HS-5 (cell line): ENCODE measurements around the gene ACOT7.

Experiments used
- DNase-seq: peaks from one replicate; pipeline ENCODE4 v3.0.0-alpha.2; 2012; ENCODE audit warnings: low read depth

ACOT7 gene

DNA sequence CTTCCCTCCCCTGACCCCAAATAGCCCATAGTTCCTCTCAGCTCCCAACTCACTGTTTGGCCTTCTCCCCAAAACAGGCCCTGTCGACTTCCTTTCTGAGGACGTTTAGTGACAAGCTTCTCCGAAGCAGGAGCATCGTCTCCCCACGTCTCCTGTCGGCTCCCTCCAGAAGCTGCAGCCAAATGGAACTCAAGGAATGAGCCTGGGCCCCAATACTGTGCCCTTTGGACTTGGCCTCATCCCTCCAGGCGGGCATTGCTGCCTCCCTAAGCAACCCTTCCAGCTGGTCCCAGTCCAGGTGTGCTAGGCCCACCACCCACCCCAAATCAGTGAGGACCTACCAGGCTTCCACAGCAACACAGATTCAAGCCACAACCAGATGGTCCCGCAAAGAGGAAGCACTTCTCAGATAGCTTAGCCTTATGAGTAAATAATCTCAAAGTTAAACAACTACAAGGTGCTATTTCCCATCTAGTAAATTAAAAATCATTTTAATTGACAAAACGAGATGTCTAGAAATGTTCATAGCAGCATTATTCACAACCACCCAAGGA lies 33.0 kb downstream of the ACOT7 start:
- DNase-seq, result no peak

DNA sequence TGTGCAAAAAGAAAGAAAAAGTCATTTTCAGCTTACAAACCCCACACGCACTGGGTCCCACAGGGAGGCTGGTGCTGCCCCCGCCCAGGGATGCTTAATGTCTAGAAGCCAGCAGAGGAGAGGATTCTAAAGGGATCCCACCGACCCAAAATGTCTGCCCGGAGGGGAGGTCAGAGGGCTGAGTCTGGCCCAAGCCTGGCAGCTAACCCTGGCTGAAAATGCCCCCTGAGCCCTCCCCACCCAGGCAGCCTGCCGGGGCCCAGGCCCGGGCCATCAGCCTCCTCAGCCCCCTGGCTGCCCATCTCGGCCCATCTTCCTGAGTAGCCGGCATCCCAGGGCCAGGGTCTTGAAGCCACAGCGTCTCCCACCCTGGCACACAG lies 33.5 kb downstream of the ACOT7 start:
- DNase-seq, result no peak

DNA sequence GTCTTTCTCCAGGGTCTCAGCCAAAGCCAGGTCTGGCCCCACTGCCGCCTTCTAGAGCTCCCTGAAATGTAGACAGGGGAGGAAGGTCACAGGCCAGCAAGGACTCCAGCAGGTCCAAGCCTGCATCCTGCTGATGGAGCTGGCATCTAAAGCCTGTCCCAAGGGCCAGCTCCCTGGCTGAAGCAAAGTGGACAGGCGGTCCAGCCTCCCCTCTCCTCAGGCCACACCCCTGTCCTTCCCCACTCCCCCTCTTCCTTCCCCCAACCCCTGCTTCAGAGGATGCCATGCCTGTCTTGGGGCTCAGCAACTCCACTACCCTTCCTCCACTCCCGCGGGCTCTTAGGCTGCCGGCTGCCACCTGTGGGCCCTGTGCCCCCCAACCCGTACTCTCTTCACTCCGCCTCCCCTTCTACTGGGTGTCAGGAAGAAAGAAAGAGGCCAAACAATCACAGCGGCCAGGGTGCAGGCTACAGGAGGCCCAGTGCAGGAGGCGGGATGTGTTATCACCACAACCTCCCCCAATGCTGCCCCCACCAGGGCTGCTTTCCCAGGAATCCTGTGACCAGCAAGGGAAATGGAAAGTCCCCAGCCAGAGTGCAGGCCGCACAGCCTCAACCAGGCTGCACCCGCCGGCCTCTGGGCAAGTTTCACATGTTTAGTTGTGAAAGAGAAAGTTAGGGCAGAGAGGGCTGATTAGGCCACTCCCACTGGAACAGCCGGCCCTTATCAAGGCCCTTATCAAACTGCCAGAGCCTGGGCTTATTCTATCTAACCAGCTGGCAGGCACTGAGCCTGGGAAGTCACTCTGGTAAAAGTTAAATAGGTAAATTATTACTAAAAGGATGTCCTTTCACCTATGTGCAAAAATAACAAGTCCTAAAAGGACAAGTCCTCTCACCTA lies 34.1 kb downstream of the ACOT7 start:
- DNase-seq, result no peak

DNA sequence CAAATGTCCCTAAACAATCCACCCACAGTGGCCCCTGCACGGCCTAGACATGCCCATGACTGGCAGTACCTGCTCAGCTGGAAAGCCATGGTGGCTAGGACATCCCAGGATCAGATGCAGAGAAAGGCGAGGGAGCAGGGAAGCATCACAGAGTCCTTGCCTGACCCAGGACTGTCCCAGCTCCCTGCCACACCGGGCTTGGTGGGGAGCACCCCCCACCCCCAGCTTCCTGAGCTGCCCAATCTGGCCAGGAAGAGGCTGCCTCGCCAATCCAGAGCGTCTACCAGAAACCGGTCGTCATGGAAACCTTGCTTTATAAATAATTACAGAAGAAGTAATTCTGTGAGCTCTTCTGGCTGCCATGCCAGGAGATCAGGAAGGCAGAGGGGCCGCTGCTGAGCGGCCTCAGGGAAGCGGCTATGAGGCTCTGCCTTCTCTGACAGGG lies 34.8 kb downstream of the ACOT7 start:
- DNase-seq, result no peak

DNA sequence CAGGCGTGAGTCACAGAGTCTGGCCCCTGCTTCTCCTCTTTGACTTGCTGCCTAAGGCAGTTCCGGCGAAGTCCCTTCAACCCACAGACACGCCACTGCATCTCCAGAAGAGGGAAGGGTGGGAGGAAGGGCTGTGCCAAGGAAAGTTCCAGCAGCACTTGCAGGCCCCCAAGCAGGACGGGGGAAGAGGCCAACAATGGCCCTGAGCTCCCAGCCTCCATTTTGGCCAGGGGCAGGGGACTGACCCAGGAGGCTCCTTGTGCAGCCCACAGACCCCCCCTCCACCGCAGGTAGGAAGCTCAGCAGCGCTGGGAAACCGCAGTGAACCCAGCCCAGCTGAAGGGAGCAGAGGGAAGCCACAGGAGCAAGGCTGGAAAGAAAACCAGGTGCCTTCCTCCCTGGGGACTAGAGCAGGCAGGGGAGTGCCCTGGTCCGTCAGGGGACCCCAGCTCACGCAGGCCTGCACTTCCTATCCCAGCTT lies 35.4 kb downstream of the ACOT7 start:
- no peak for DNase-seq

GRCh38 chr1:6357243-6357936 lies 36.2 kb downstream of the ACOT7 start:
- no peak for DNase-seq

GRCh38 chr1:6355621-6356020 lies 37.9 kb downstream of the ACOT7 start:
- DNase-seq, result no peak

- no peak for DNase-seq
Observed at GRCh38 chr1:6354659-6355317, 38.8 kb downstream of the ACOT7 start.

GRCh38 chr1:6353955-6354658 lies 39.5 kb downstream of the ACOT7 start:
- no peak for DNase-seq

DNA sequence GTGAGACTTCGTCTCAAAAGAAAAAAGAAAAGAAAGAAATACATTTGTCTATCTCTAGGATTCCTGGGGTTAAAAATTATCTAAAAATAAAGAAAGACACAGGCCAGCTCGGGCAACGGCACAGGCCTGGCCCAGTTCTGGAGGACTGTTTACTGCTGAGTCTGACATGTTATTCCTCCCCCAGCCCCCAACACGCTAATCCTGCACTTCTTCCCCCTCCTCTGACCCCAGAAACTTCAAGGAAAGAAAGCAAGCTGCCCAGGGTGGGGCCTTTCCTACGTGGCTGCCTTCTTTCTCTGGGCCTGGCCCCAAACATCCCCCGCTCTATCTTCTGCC lies 40.0 kb downstream of the ACOT7 start:
- DNase-seq, result no peak

DNA sequence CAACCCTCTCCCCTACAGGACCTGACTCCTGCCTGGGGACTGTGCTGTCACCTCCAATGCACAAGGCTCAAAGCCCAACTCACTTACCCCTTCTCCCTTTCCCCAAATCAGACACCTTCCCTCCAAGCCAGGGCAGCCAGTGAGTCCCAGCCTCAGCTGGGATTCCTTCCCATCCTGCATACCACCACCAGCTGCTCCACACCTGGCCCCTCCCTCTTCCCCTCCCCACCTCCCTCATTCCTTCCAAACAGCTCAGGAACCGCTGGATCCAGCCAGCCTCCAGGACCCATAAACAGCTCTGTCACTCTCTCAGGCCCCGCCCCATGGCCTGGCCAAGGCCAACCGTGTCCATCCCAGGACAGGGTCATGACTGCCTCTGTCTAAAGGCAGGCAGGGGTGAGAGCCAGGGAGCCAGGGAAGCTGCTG lies 41.4 kb downstream of the ACOT7 start:
- DNase-seq, result no peak

DNA sequence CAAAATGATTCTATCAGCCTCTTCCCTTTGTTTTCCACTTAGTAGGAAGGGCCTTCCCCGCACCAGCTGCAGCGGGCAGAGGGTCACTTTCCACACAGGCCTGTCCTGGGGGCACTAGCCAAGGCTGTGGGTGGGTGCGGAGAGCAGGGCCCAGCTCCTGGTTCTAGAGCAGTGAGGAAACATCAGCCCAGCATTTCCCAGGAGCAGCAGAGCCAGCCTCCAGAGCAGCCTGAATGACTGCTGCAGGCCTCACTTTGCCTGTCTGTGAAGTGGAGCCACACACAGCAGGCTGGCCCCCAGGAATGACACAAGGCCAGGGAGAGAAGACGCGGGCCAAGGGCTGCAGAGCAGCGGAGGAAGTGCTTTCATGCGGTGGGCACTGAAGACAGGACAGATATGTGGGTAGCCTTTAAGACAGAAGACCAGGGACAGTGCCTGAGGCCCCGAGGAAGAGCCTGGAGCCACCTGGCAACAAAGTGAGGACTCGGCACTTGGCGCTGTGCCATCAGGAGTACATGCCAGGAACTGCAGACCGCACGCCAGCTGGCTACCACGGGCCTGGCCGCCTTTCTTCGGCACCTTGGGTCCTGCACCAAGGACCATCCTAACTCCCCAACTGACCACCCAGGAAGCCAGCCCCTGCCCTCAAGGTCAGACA lies 42.0 kb downstream of the ACOT7 start:
- no peak for DNase-seq

GRCh38 chr1:6350416-6351088 lies 43.0 kb downstream of the ACOT7 start:
- no peak for DNase-seq

DNA sequence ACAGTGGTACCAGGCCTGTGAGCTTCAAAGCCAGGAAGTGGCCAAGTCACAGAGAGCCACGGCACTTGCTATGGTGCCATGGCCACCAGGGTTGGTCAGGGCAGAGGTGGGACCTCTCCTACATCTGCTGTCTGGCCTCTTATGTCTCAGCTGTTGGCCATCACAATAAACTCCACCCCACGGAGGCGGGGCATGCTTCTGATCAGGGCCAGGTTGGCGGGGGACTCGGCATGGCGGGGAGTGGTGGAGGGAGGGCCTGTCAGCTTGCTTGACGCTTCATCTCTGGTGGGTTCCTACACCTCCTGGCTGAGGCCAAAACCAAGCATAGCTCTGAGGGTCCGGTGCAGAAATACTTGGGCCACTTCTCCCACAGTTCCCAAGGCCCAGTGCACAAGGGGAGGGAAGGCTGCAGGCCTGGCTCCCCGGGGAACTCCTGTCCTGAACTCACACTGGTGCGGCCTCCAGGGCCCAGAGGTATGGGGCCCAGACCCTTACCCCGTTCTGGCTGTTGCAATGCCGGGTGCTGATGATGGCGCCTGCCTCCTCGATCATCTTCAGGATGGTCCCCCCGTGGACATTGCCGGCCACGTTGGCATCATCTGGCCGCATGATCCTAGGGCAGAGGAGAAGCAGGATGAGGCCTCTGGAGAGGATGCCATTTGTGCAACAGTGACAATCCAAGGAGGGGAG lies 44.2 kb downstream of the ACOT7 start:
- no peak for DNase-seq

GRCh38 chr1:6348511-6349191 lies 44.9 kb downstream of the ACOT7 start:
- no peak for DNase-seq

DNA sequence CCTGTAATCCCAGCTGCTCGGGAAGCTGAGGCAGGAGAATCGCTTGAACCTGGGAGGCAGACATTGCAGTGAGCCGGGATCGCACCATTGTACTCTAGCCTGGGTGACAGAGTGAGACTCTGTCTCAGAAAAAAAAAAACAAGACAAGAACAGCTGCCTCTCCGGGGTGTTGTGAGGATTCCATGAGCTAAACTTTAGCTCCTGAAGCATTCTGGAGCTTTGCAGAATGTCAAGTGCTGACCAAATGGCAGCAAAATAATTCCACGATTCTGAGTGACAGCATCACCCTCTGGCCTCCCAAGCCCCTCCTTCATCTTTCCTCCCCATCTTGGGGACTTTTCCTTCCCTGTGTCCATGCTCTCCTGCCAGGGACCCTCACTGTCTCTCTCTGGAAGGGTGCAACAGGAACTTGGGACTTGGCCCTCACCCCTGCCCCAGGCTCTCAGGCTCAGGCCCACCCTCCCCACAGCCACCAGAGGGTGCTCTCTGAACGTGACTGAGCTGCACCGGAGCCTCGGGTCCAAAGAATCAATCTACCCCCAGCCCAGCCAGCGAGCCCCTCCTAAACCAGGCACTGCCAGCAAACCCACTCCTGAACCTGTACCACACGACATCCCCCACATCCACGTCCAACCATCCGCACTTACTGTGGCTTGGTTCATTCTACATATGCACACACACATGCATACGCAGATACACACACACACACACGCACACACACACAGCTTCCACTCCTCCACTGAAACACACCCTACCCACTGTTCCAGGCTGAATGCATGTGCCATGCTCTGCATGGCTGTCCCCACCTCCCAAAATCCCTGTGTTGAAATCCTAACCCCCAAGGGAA lies 45.7 kb downstream of the ACOT7 start:
- no peak for DNase-seq

GRCh38 chr1:6345460-6345859 lies 48.1 kb downstream of the ACOT7 start:
- DNase-seq, result no peak

- DNase-seq, result no peak
Observed at GRCh38 chr1:6345009-6345408, 48.6 kb downstream of the ACOT7 start.
